Cardiac muscle cell (in vitro differentiated cells and primary cell): ENCODE results near the gene PTPRT. TPM values are rescaled to one million over a fixed set of nuclear protein-coding genes. Genes with fewer than 3 reads are reported as not detected.

Experiments
- DNase-seq, 2 donors: peaks; one replicate each; pipeline versions ENCODE4 v3.0.0 to v3.0.0-alpha.2; 2010 to 2017; ENCODE audit warnings: low read depth in 1 of 2, low spot score in 1 of 2
- H3K27ac ChIP-seq: fragments of 200-600 bp; sonication (generic); 2 replicates; pipeline ENCODE4 v1.5.1; 2016
- H3K27me3 ChIP-seq: fragments of 200-600 bp; sonication (generic); 2 replicates; pipeline ENCODE4 v1.6.0; 2016; ENCODE audit warnings: control low read depth
- H3K36me3 ChIP-seq: fragments of 200-600 bp; sonication (generic); 2 replicates; pipeline ENCODE4 v1.5.1; 2016; ENCODE audit warnings: control low read depth
- H3K4me1 ChIP-seq: fragments of 200-600 bp; sonication (generic); 2 replicates; pipeline ENCODE4 v1.8.1; 2017; ENCODE audit warnings: low read depth, mild to moderate bottlenecking, mixed run types
- H3K4me3 ChIP-seq: fragments of 200-600 bp; sonication (generic); 2 replicates; pipeline ENCODE4 v1.5.1; 2016; ENCODE audit warnings: mild to moderate bottlenecking
- H3K9me3 ChIP-seq: fragments of 200-600 bp; sonication (generic); 2 replicates; pipeline ENCODE4 v1.5.1; 2017; ENCODE audit warnings: low read depth, mild to moderate bottlenecking, control low read depth
- CTCF ChIP-seq: IDR thresholded peaks from 2 replicates; pipeline ENCODE4 v1.5.1; 2012; ENCODE audit warnings: low read depth, mild to moderate bottlenecking, low read length
- polyA plus RNA-seq: library from polyadenylated mRNA; unstranded; fragments of >200 nt; fragmentation: Nextera tagmentation; extraction: Ambion mirVana; gene quantifications from 2 replicates; pipeline ENCODE4 v1.2.1, GENCODE V29; 2016
- total RNA-seq: library from RNA; depleted of rRNA; stranded (reverse); fragments of >200 nt; gene quantifications from 2 replicates; pipeline ENCODE4 v1.2.3, GENCODE V29; 2016

PTPRT gene
- total and polyA plus RNA-seq, 2 experiments from 2014 or later = 0.30 to 1.4 TPM

GRCh38 chr20:43151256-43151655 is 38.5 kb downstream of the PTPRT start:
- H3K4me3 ChIP-seq = no peak overlapping the region
- no peak for TF ChIP-seq CTCF
- H3K4me1 ChIP-seq = no peaks in the 10 kb centered on the region
- peaks cover 3% of the 10 kb centered on the region for H3K27me3 ChIP-seq
- no peaks in the 10 kb centered on the region for H3K9me3 ChIP-seq
- H3K36me3 ChIP-seq = no peaks in the 10 kb centered on the region
- no peak for DNase-seq
- no peak overlapping the region for H3K27ac ChIP-seq

GRCh38 chr20:43140726-43141125 is 49.0 kb downstream of the PTPRT start:
- H3K9me3 ChIP-seq = no peaks in the 10 kb centered on the region
- H3K36me3 ChIP-seq = no peaks in the 10 kb centered on the region
- no peaks in the 10 kb centered on the region for H3K4me1 ChIP-seq
- TF ChIP-seq CTCF = no peak
- no peaks in the 10 kb centered on the region for H3K27me3 ChIP-seq
- no peak overlapping the region for H3K4me3 ChIP-seq
- no peak overlapping the region for H3K27ac ChIP-seq
- no peak for DNase-seq

- no peaks in the 10 kb centered on the region for H3K27me3 ChIP-seq
- no peak for TF ChIP-seq CTCF
- H3K9me3 ChIP-seq = no peaks in the 10 kb centered on the region
- no peaks in the 10 kb centered on the region for H3K36me3 ChIP-seq
- no peak for DNase-seq
- no peaks in the 10 kb centered on the region for H3K4me1 ChIP-seq
- no peak overlapping the region for H3K4me3 ChIP-seq
- no peak overlapping the region for H3K27ac ChIP-seq
These were observed 51.5 kb downstream of the PTPRT start for GRCh38 chr20:43138061-43138770.

GRCh38 chr20:43137160-43137559 is 52.5 kb downstream of the PTPRT start:
- H3K9me3 ChIP-seq = no peaks in the 10 kb centered on the region
- no peaks in the 10 kb centered on the region for H3K4me1 ChIP-seq
- no peaks in the 10 kb centered on the region for H3K27me3 ChIP-seq
- H3K27ac ChIP-seq = no peak overlapping the region
- no peak overlapping the region for H3K4me3 ChIP-seq
- no peaks in the 10 kb centered on the region for H3K36me3 ChIP-seq
- DNase-seq = no peak
- TF ChIP-seq CTCF = no peak

- Histone ChIP-seq H3K4me1 (no peaks in the 10 kb centered on the region), H3K9me3 (no peaks in the 10 kb centered on the region), H3K36me3 (no peaks in the 10 kb centered on the region), H3K4me3 (no peak overlapping the region), H3K27ac (no peak overlapping the region), H3K27me3 (no peaks in the 10 kb centered on the region)
- no peak for TF ChIP-seq CTCF
- no peak for DNase-seq
These were observed 65.5 kb downstream of the PTPRT start for GRCh38 chr20:43124241-43124640.
